Activated B cell treated with CpG ODN at 0.5 μM for 24 hours (primary cell): ENCODE results near the gene ANO3. TPM values are rescaled to one million over a fixed set of nuclear protein-coding genes. Genes with fewer than 3 reads are reported as not detected.
"Not testable (repeated sequence)": the region's sequence is repeated elsewhere in the genome, so short reads cannot be mapped to it uniquely, and the experiment has no call there.

Experiments used
- ATAC-seq: fragments of 200-7000 bp; cut with Tn5 transposase; one replicate; pipeline ENCODE4 v1.10.0; 2021; ENCODE audit warnings: low read depth, mild to moderate bottlenecking, moderate library complexity
- CTCF ChIA-PET: fragments of 350-600 bp; sonication (Branson Sonifier 250); formaldehyde crosslinking; loops from one replicate; lab custom pipeline; 2021; ENCODE audit warnings: antibody characterized with exemption; lab: Charles Lee
- POLR2A ChIA-PET: fragments of 350-600 bp; sonication (Branson Sonifier 250); formaldehyde crosslinking; loops from one replicate; lab custom pipeline; 2021; ENCODE audit warnings: antibody characterized with exemption; lab: Charles Lee
- DNase-seq: peaks from one replicate; pipeline ENCODE4 v3.0.0; 2022
- H3K27ac Mint-ChIP-seq: one replicate; pipeline ENCODE4 v1.8.0; 2020; ENCODE audit warnings: mixed read lengths
- H3K27me3 Mint-ChIP-seq: one replicate; pipeline ENCODE4 v1.8.0; 2021; ENCODE audit warnings: mixed read lengths
- H3K36me3 Mint-ChIP-seq: one replicate; pipeline ENCODE4 v1.8.0; 2021; ENCODE audit warnings: low read depth, mixed read lengths
- H3K4me1 Mint-ChIP-seq: one replicate; pipeline ENCODE4 v1.8.0; 2021; ENCODE audit warnings: mixed read lengths
- H3K4me3 Mint-ChIP-seq: one replicate; pipeline ENCODE4 v1.8.0; 2020; ENCODE audit warnings: mild to moderate bottlenecking, mixed read lengths
- H3K9me3 Mint-ChIP-seq: one replicate; pipeline ENCODE4 v1.8.0; 2020; ENCODE audit warnings: mixed read lengths
- intact Hi-C: fragments of 100-400 bp; cut with micrococcal nuclease; formaldehyde crosslinking; loops from one replicate; pipeline ENCODE4 v1.15.1; 2024
- total RNA-seq: library from RNA; stranded (reverse); gene quantifications from 2 replicates; pipeline ENCODE4 v1.2.3, GENCODE V29; 2022
- TF ChIP-seq, protein P1 (sequence below): fragments of 200-600 bp; IDR thresholded peaks from one replicate; pipeline ENCODE4 v1.8.0; 2022; ENCODE audit warnings: antibody characterized with exemption, mild to moderate bottlenecking

The ANO3 gene
- total RNA-seq, 1 donor from 2014 or later = not detected

GRCh38 chr11:26587073-26587472 lies 255.1 kb downstream of the ANO3 start:
- no peak overlapping the region for H3K27ac Mint-ChIP-seq

GRCh38 chr11:26593691-26594090 lies 261.8 kb downstream of the ANO3 start:
- DNase-seq (no peak), ATAC-seq (no peak)
- intact Hi-C loops = no loop called here
- Mint-ChIP-seq H3K27ac (no peak overlapping the region), H3K27me3 (no peaks in the 10 kb centered on the region), H3K4me1 (no peaks in the 10 kb centered on the region), H3K9me3 (peaks cover 4% of the 10 kb centered on the region), H3K36me3 (no peaks in the 10 kb centered on the region), H3K4me3 (no peak overlapping the region)
- TF ChIP-seq, protein P1, sequence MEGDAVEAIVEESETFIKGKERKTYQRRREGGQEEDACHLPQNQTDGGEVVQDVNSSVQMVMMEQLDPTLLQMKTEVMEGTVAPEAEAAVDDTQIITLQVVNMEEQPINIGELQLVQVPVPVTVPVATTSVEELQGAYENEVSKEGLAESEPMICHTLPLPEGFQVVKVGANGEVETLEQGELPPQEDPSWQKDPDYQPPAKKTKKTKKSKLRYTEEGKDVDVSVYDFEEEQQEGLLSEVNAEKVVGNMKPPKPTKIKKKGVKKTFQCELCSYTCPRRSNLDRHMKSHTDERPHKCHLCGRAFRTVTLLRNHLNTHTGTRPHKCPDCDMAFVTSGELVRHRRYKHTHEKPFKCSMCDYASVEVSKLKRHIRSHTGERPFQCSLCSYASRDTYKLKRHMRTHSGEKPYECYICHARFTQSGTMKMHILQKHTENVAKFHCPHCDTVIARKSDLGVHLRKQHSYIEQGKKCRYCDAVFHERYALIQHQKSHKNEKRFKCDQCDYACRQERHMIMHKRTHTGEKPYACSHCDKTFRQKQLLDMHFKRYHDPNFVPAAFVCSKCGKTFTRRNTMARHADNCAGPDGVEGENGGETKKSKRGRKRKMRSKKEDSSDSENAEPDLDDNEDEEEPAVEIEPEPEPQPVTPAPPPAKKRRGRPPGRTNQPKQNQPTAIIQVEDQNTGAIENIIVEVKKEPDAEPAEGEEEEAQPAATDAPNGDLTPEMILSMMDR = no peak
- ChIA-PET CTCF (no interaction called here), POLR2A (no interaction called here)

More at GRCh38 chr11:26587073-26587472, 255.1 kb downstream of the ANO3 start:
- intact Hi-C loops = no loop called here
- ChIA-PET CTCF (no interaction called here), POLR2A (no interaction called here)
- ATAC-seq (no peak), DNase-seq (no peak)
- Mint-ChIP-seq H3K36me3 (no peaks in the 10 kb centered on the region), H3K27me3 (no peaks in the 10 kb centered on the region), H3K4me1 (no peaks in the 10 kb centered on the region), H3K9me3 (no peaks in the 10 kb centered on the region), H3K4me3 (no peak overlapping the region)
- TF ChIP-seq, protein P1 = no peak

GRCh38 chr11:26595207-26595865 lies 263.4 kb downstream of the ANO3 start:
- H3K27ac Mint-ChIP-seq, H3K27me3 Mint-ChIP-seq, H3K4me3 Mint-ChIP-seq, H3K4me1 Mint-ChIP-seq, POLR2A ChIA-PET, ATAC-seq, CTCF ChIA-PET, H3K9me3 Mint-ChIP-seq, H3K36me3 Mint-ChIP-seq, intact Hi-C loops, DNase-seq: not testable (repeated sequence)

DNA sequence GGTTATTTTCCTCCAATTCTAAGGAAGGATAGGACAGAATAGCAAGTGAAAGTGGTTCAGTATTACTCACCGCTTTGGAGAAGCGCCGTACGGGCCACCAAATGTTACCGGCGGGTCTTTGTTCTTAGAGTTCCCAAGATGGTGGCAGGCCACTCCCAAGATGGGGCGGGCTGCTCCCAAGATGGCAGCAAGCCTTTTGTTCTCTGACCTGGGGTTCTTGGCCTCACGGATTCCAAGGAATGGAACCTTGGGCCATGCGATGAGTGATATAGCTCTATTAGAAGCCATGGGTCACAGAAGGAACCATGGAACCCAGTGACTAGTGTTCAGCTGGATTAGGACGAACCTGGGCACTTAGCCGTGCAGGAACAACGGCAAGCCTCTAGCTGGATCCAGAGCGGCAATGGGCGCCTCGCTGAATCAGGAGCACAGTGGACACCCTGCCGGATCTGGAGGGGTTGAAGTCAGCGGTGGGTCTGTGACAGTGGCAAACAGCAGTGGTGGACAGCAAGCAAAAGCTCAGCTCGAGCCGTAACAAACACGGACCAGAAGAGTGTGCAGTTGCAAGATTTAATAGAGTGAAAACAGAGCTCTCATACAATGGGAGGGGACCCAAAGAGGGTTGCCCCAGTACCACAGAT lies 265.2 kb downstream of the ANO3 start:
- DNase-seq, POLR2A ChIA-PET, H3K36me3 Mint-ChIP-seq, H3K4me1 Mint-ChIP-seq, intact Hi-C loops, ATAC-seq, H3K27me3 Mint-ChIP-seq, H3K4me3 Mint-ChIP-seq, H3K9me3 Mint-ChIP-seq, CTCF ChIA-PET, H3K27ac Mint-ChIP-seq: not testable (repeated sequence)

- no peaks in the 10 kb centered on the region for H3K27me3 Mint-ChIP-seq
- CTCF ChIA-PET = no interaction called here
These were observed 266.0 kb downstream of the ANO3 start for GRCh38 chr11:26597899-26598298.

DNA sequence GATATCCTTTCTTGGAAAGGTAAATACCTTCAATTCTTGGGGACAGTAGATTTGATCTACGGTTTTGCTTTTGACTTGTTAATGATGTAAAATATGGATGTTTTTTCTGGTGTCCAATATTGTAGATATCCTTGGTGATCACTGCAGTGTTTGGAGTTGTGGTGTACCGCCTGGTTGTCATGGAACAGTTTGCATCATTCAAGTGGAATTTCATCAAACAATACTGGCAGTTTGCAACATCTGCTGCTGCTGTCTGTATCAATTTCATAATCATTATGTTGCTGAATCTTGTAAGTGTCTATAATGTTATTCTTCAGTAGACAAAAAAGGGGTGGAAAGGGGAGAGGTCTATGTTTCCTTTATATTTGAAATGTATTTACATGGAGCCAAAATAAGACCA lies 267.5 kb downstream of the ANO3 start:
- Mint-ChIP-seq H3K4me1 (no peaks in the 10 kb centered on the region), H3K27me3 (no peaks in the 10 kb centered on the region), H3K4me3 (no peak overlapping the region), H3K36me3 (no peaks in the 10 kb centered on the region), H3K27ac (no peak overlapping the region), H3K9me3 (peaks cover 9% of the 10 kb centered on the region)
- intact Hi-C loops = no loop called here
- TF ChIP-seq, protein P1 = no peak
- ATAC-seq (no peak), DNase-seq (no peak)
- POLR2A ChIA-PET = no interaction called here
- CTCF ChIA-PET = no interaction called here

More at GRCh38 chr11:26597899-26598298, 266.0 kb downstream of the ANO3 start:
- Mint-ChIP-seq H3K4me3 (no peak overlapping the region), H3K9me3 (peaks cover 4% of the 10 kb centered on the region), H3K36me3 (no peaks in the 10 kb centered on the region), H3K27ac (no peak overlapping the region), H3K4me1 (no peaks in the 10 kb centered on the region)
- no peak for DNase-seq
- TF ChIP-seq, protein P1 = no peak
- intact Hi-C loops = no loop called here
- POLR2A ChIA-PET = no interaction called here
- no peak for ATAC-seq
